Osteoblast (primary cell): ENCODE measurements around the gene CHST13. TPM values are rescaled to one million over a fixed set of nuclear protein-coding genes. Genes with fewer than 3 reads are reported as not detected.

Experiments used
- DNase-seq: peaks from one replicate; pipeline ENCODE4 v3.0.0; 2011; ENCODE audit warnings: low spot score, mixed read lengths; ENCODE audit not compliant: insufficient read length; ENCODE audit errors: missing footprints
- H2AFZ ChIP-seq: 2 replicates; pipeline ENCODE4 v1.6.0; 2011; ENCODE audit warnings: mild to moderate bottlenecking, low read length
- H3K27ac ChIP-seq: 2 replicates; pipeline ENCODE4 v1.5.1; 2011; ENCODE audit warnings: mild to moderate bottlenecking, low read depth, low read length, moderate library complexity
- H3K27me3 ChIP-seq: 2 replicates; pipeline ENCODE4 v1.6.0; 2012; ENCODE audit warnings: mild to moderate bottlenecking, control low read depth, inconsistent platforms, low read length, moderate library complexity; ENCODE audit not compliant: insufficient read depth
- H3K36me3 ChIP-seq: 2 replicates; pipeline ENCODE4 v1.5.1; 2011; ENCODE audit warnings: mild to moderate bottlenecking, low read length, control low read depth, moderate library complexity; ENCODE audit not compliant: insufficient read depth
- H3K4me1 ChIP-seq: 2 replicates; pipeline ENCODE4 v1.5.1; 2011; ENCODE audit warnings: mild to moderate bottlenecking, low read length, control low read depth, moderate library complexity; ENCODE audit not compliant: insufficient read depth
- H3K4me2 ChIP-seq: 2 replicates; pipeline ENCODE4 v1.6.0; 2011; ENCODE audit warnings: mild to moderate bottlenecking, low read length; ENCODE audit not compliant: insufficient read depth
- H3K4me3 ChIP-seq: fragments of 200-600 bp; sonication (generic); 3 replicates; pipeline ENCODE4 v1.5.1; 2012; ENCODE audit warnings: mild to moderate bottlenecking, low read length, inconsistent platforms; ENCODE audit not compliant: insufficient read depth
- H3K79me2 ChIP-seq: 2 replicates; pipeline ENCODE4 v1.6.0; 2012; ENCODE audit warnings: mild to moderate bottlenecking, low read length, control low read depth, inconsistent platforms; ENCODE audit not compliant: insufficient read depth
- H3K9me3 ChIP-seq: 2 replicates; pipeline ENCODE4 v1.5.1; 2011; ENCODE audit warnings: low read depth, low read length, control low read depth
- H4K20me1 ChIP-seq: 2 replicates; pipeline ENCODE4 v1.6.0; 2012; ENCODE audit warnings: mild to moderate bottlenecking, low read length, control low read depth; ENCODE audit not compliant: insufficient read depth
- CTCF ChIP-seq: IDR thresholded peaks from 2 replicates; pipeline ENCODE4 v1.5.1; 2011; ENCODE audit warnings: mild to moderate bottlenecking, low read depth, low read length, moderate library complexity; ENCODE audit errors: extremely low read depth
- total RNA-seq: library from RNA; depleted of rRNA; stranded (reverse); fragments of >200 nt; gene quantifications from 2 replicates; pipeline ENCODE4 v1.2.3, GENCODE V29; 2012

The CHST13 gene
- total RNA-seq, 1 donor: under 0.01 TPM

- Histone ChIP-seq H3K79me2 (no peaks in the 10 kb centered on the region), H3K4me3 (no peak overlapping the region), H4K20me1 (no peaks in the 10 kb centered on the region), H3K36me3 (no peaks in the 10 kb centered on the region), H3K4me1 (no peaks in the 10 kb centered on the region), H3K9me3 (no peaks in the 10 kb centered on the region), H3K27ac (no peak overlapping the region), H2AFZ (no peak overlapping the region), H3K4me2 (no peak overlapping the region), H3K27me3 (no peaks in the 10 kb centered on the region)
- TF ChIP-seq CTCF: no peak
- DNase-seq: no peak
These were observed 26.8 kb upstream of the CHST13 start for GRCh38 chr3:126496894-126497850.

GRCh38 chr3:126497956-126498355 lies 26.0 kb upstream of the CHST13 start:
- Histone ChIP-seq H3K27me3 (no peaks in the 10 kb centered on the region), H3K9me3 (no peaks in the 10 kb centered on the region), H3K36me3 (no peaks in the 10 kb centered on the region), H3K4me1 (no peaks in the 10 kb centered on the region), H3K27ac (no peak overlapping the region), H3K4me3 (no peak overlapping the region), H3K79me2 (no peaks in the 10 kb centered on the region), H4K20me1 (no peaks in the 10 kb centered on the region), H3K4me2 (no peak overlapping the region), H2AFZ (no peak overlapping the region)
- TF ChIP-seq CTCF: no peak
- DNase-seq: no peak

- TF ChIP-seq CTCF: no peak
- DNase-seq: no peak
- no peaks in the 10 kb centered on the region for H3K36me3 ChIP-seq
- H3K4me1 ChIP-seq: no peaks in the 10 kb centered on the region
- H3K4me3 ChIP-seq: no peak overlapping the region
- H2AFZ ChIP-seq: no peak overlapping the region
- H4K20me1 ChIP-seq: no peaks in the 10 kb centered on the region
- no peak overlapping the region for H3K27ac ChIP-seq
- no peaks in the 10 kb centered on the region for H3K79me2 ChIP-seq
- H3K27me3 ChIP-seq: no peaks in the 10 kb centered on the region
- H3K4me2 ChIP-seq: no peak overlapping the region
- H3K9me3 ChIP-seq: no peaks in the 10 kb centered on the region
These were observed 25.5 kb upstream of the CHST13 start for GRCh38 chr3:126498461-126498860.

- Histone ChIP-seq H3K27ac (no peak overlapping the region), H2AFZ (no peak overlapping the region), H3K27me3 (no peaks in the 10 kb centered on the region), H4K20me1 (no peaks in the 10 kb centered on the region), H3K4me2 (no peak overlapping the region), H3K9me3 (no peaks in the 10 kb centered on the region), H3K79me2 (no peaks in the 10 kb centered on the region), H3K36me3 (no peaks in the 10 kb centered on the region), H3K4me1 (no peaks in the 10 kb centered on the region), H3K4me3 (no peak overlapping the region)
- no peak for DNase-seq
- no peak for TF ChIP-seq CTCF
These were observed 25.0 kb upstream of the CHST13 start for GRCh38 chr3:126498929-126499328.
